Measurements from ENCODE around the gene ZPLD1. TPM values are rescaled to one million over a fixed set of nuclear protein-coding genes. Genes with fewer than 3 reads are reported as not detected.

Gene ZPLD1
- total RNA-seq, 2 experiments from 2014 or later, result not detected

- ChIA-PET CTCF (no interaction called here), POLR2A (no interaction called here)
These were observed 86.4 kb downstream of the ZPLD1 start for GRCh38 chr3:102521246-102521645.

GRCh38 chr3:102525624-102526023, 90.8 kb downstream of the ZPLD1 start:
- ChIA-PET CTCF (no interaction called here), POLR2A (no interaction called here)

GRCh38 chr3:102526865-102527264, 92.0 kb downstream of the ZPLD1 start:
- ChIA-PET CTCF (no interaction called here), POLR2A (no interaction called here)

- CTCF ChIA-PET, result interaction anchor here (1.5 kb wide), 1 partner anchor 300 kb away, joined by 4 read pairs; no protein-coding TSS in a partner anchor
These were observed 93.9 kb downstream of the ZPLD1 start for GRCh38 chr3:102528727-102529126.

More at GRCh38 chr3:102528727-102529126, 93.9 kb downstream of the ZPLD1 start:
- POLR2A ChIA-PET, result no interaction called here

All from activated CD8-positive, alpha-beta memory T cell treated with anti-CD3 and anti-CD28 coated beads for 36 hours (primary cell).